GM23338 (cell line): ENCODE results near the gene NDST3. TPM values are rescaled to one million over a fixed set of nuclear protein-coding genes. Genes with fewer than 3 reads are reported as not detected.

Experiments used
- ATAC-seq: fragments of 200-7000 bp; cut with Tn5 transposase; 3 replicates; pipeline ENCODE4 v1.9.1; 2020
- DNase-seq: peaks from one replicate; pipeline ENCODE4 v3.0.0-alpha.2; 2015; ENCODE audit warnings: low spot score
- H2AFZ ChIP-seq: fragments of 200-600 bp; sonication (generic); 2 replicates; pipeline ENCODE4 v1.8.0; 2016; ENCODE audit warnings: antibody characterized with exemption, mild to moderate bottlenecking, moderate library complexity
- H3F3A ChIP-seq: fragments of 200-600 bp; sonication (generic); replicated peaks from 2 replicates; pipeline ENCODE4 v1.8.0; 2017; ENCODE audit warnings: antibody characterized with exemption, mixed run types, low read depth
- H3K27ac ChIP-seq: fragments of 200-600 bp; sonication (generic); 2 replicates; pipeline ENCODE4 v1.6.1; 2016; ENCODE audit warnings: low read depth
- H3K27me3 ChIP-seq: fragments of 200-600 bp; sonication (generic); 2 replicates; pipeline ENCODE4 v1.8.0; 2016; ENCODE audit warnings: mild to moderate bottlenecking, mixed run types, moderate library complexity; ENCODE audit not compliant: insufficient read depth
- H3K36me3 ChIP-seq: fragments of 200-600 bp; sonication (generic); 2 replicates; pipeline ENCODE4 v1.8.0; 2016; ENCODE audit warnings: mild to moderate bottlenecking; ENCODE audit not compliant: insufficient read depth
- H3K4me1 ChIP-seq: fragments of 200-600 bp; sonication (generic); 2 replicates; pipeline ENCODE4 v1.8.0; 2016; ENCODE audit warnings: mild to moderate bottlenecking, moderate library complexity; ENCODE audit not compliant: insufficient read depth
- H3K4me2 ChIP-seq: fragments of 200-600 bp; sonication (generic); 2 replicates; pipeline ENCODE4 v1.7.1; 2017; ENCODE audit warnings: mixed run types
- H3K4me3 ChIP-seq: fragments of 200-600 bp; sonication (generic); 2 replicates; pipeline ENCODE4 v1.6.1; 2016; ENCODE audit warnings: mixed run types
- H3K79me2 ChIP-seq: fragments of 200-600 bp; sonication (generic); replicated peaks from 2 replicates; pipeline ENCODE4 v1.8.0; 2017; ENCODE audit warnings: mild to moderate bottlenecking; ENCODE audit not compliant: insufficient read depth
- H3K9me2 ChIP-seq: fragments of 200-600 bp; sonication (generic); 2 replicates; pipeline ENCODE4 v1.8.0; 2017; ENCODE audit not compliant: insufficient read depth
- H4K20me1 ChIP-seq: fragments of 200-600 bp; sonication (generic); replicated peaks from 2 replicates; pipeline ENCODE4 v1.8.0; 2017; ENCODE audit warnings: mild to moderate bottlenecking; ENCODE audit not compliant: insufficient read depth
- H3K27ac Mint-ChIP-seq: 2 replicates; pipeline ENCODE4 v1.8.0; 2020; ENCODE audit warnings: inconsistent platforms, mild to moderate bottlenecking, moderate library complexity, mixed read lengths
- H3K27me3 Mint-ChIP-seq: 3 replicates; pipeline ENCODE4 v1.8.0; 2022; ENCODE audit warnings: low read depth, mild to moderate bottlenecking, moderate library complexity, mixed read lengths, inconsistent platforms; ENCODE audit not compliant: insufficient read depth, poor library complexity
- H3K36me3 Mint-ChIP-seq: 3 replicates; pipeline ENCODE4 v1.8.0; 2021; ENCODE audit warnings: low read depth, mild to moderate bottlenecking, inconsistent platforms, moderate library complexity, mixed read lengths
- H3K4me1 Mint-ChIP-seq: 3 replicates; pipeline ENCODE4 v1.8.0; 2020; ENCODE audit warnings: mild to moderate bottlenecking, inconsistent platforms, mixed read lengths
- H3K4me3 Mint-ChIP-seq: 3 replicates; pipeline ENCODE4 v1.8.0; 2021; ENCODE audit warnings: moderate library complexity, mild to moderate bottlenecking, inconsistent platforms, mixed read lengths
- H3K9me3 Mint-ChIP-seq: 3 replicates; pipeline ENCODE4 v1.8.0; 2020; ENCODE audit warnings: moderate library complexity, mild to moderate bottlenecking, inconsistent platforms, mixed read lengths
- CREB1 ChIP-seq: fragments of 250-450 bp; sonication (Bioruptor Pico); IDR thresholded peaks from 2 replicates; pipeline ENCODE4 v1.5.0; 2020; ENCODE audit warnings: low read depth, mild to moderate bottlenecking, moderate library complexity
- EZH2 ChIP-seq: fragments of 200-600 bp; sonication (generic); IDR thresholded peaks from one replicate; pipeline ENCODE4 v1.8.0; 2017; ENCODE audit warnings: antibody characterized with exemption, mild to moderate bottlenecking, low read depth; ENCODE audit not compliant: unreplicated experiment
- EZH2phosphoT487 ChIP-seq: fragments of 200-600 bp; sonication (generic); IDR thresholded peaks from one replicate; pipeline ENCODE4 v1.8.1; 2018; ENCODE audit warnings: antibody characterized with exemption; ENCODE audit not compliant: unreplicated experiment
- JUNB ChIP-seq: IDR thresholded peaks from one replicate; pipeline ENCODE4 v1.6.1; 2016; ENCODE audit warnings: antibody characterized with exemption; ENCODE audit not compliant: unreplicated experiment
- POLR2AphosphoS5 ChIP-seq: IDR thresholded peaks from 2 replicates; pipeline ENCODE4 v1.6.1; 2016; ENCODE audit warnings: antibody characterized with exemption, low read depth
- STAT1 ChIP-seq: IDR thresholded peaks from one replicate; pipeline ENCODE4 v1.6.1; 2016; ENCODE audit warnings: antibody characterized with exemption; ENCODE audit not compliant: unreplicated experiment
- ZNF114 ChIP-seq: fragments of 250-450 bp; sonication (Bioruptor Pico); IDR thresholded peaks from 2 replicates; pipeline ENCODE4 v1.5.0; 2020; ENCODE audit warnings: mild to moderate bottlenecking, moderate library complexity
- ZNF331 ChIP-seq: fragments of 250-450 bp; sonication (Bioruptor Pico); IDR thresholded peaks from 2 replicates; pipeline ENCODE4 v1.5.0; 2020; ENCODE audit warnings: low read depth, mild to moderate bottlenecking, moderate library complexity
- polyA plus RNA-seq: library from polyadenylated mRNA; unstranded; fragments of >200 nt; fragmentation: Nextera tagmentation; extraction: Ambion mirVana; gene quantifications from 2 replicates; pipeline ENCODE4 v1.2.1, GENCODE V29; 2016
- total RNA-seq: library from RNA; depleted of rRNA; stranded (reverse); fragments of >200 nt; shearing (Covaris generic); gene quantifications from 2 replicates; pipeline ENCODE4 v1.2.3, GENCODE V29; 2014
- TF ChIP-seq, protein P1 (sequence below): IDR thresholded peaks from one replicate; pipeline ENCODE4 v1.6.1; 2018; ENCODE audit warnings: antibody characterized with exemption; ENCODE audit not compliant: unreplicated experiment
- TF ChIP-seq, protein P2 (sequence below): IDR thresholded peaks from 2 replicates; pipeline ENCODE4 v1.6.1; 2016; ENCODE audit warnings: antibody characterized with exemption
- TF ChIP-seq, protein P3 (sequence below): fragments of 250-450 bp; sonication (Bioruptor Pico); IDR thresholded peaks from 2 replicates; pipeline ENCODE4 v1.5.0; 2020; ENCODE audit warnings: mild to moderate bottlenecking, moderate library complexity

NDST3 gene
- total and polyA plus RNA-seq, 2 experiments from 2014 or later = 0.19 to 0.56 TPM

DNA sequence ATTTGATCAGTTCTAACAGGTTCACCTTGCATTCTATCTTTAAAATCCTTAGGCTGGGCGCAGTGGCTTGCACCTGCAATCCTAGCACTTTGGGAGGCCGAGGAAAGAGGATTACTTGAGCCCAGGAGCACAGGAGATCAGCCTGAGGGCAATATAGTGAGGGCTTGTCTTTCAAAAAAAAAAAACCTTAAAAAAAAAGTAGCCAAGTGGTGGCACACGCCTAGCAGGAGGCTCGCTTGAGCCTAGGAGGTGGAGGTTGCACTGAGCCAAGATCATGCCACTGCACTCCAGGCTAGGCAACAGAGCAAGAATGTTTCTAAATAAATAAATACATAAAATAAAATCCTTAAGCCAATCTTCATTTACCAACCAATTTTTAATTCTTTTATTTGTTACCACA is 243.0 kb downstream of the NDST3 start (continued):
- TF ChIP-seq EZH2 = no peak
- TF ChIP-seq JUNB = no peak
- TF ChIP-seq STAT1 = no peak
- TF ChIP-seq, protein P1, sequence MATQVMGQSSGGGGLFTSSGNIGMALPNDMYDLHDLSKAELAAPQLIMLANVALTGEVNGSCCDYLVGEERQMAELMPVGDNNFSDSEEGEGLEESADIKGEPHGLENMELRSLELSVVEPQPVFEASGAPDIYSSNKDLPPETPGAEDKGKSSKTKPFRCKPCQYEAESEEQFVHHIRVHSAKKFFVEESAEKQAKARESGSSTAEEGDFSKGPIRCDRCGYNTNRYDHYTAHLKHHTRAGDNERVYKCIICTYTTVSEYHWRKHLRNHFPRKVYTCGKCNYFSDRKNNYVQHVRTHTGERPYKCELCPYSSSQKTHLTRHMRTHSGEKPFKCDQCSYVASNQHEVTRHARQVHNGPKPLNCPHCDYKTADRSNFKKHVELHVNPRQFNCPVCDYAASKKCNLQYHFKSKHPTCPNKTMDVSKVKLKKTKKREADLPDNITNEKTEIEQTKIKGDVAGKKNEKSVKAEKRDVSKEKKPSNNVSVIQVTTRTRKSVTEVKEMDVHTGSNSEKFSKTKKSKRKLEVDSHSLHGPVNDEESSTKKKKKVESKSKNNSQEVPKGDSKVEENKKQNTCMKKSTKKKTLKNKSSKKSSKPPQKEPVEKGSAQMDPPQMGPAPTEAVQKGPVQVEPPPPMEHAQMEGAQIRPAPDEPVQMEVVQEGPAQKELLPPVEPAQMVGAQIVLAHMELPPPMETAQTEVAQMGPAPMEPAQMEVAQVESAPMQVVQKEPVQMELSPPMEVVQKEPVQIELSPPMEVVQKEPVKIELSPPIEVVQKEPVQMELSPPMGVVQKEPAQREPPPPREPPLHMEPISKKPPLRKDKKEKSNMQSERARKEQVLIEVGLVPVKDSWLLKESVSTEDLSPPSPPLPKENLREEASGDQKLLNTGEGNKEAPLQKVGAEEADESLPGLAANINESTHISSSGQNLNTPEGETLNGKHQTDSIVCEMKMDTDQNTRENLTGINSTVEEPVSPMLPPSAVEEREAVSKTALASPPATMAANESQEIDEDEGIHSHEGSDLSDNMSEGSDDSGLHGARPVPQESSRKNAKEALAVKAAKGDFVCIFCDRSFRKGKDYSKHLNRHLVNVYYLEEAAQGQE = no peak
- TF ChIP-seq, protein P2, sequence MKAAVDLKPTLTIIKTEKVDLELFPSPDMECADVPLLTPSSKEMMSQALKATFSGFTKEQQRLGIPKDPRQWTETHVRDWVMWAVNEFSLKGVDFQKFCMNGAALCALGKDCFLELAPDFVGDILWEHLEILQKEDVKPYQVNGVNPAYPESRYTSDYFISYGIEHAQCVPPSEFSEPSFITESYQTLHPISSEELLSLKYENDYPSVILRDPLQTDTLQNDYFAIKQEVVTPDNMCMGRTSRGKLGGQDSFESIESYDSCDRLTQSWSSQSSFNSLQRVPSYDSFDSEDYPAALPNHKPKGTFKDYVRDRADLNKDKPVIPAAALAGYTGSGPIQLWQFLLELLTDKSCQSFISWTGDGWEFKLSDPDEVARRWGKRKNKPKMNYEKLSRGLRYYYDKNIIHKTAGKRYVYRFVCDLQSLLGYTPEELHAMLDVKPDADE = no peak
- TF ChIP-seq EZH2phosphoT487 = no peak

DNA sequence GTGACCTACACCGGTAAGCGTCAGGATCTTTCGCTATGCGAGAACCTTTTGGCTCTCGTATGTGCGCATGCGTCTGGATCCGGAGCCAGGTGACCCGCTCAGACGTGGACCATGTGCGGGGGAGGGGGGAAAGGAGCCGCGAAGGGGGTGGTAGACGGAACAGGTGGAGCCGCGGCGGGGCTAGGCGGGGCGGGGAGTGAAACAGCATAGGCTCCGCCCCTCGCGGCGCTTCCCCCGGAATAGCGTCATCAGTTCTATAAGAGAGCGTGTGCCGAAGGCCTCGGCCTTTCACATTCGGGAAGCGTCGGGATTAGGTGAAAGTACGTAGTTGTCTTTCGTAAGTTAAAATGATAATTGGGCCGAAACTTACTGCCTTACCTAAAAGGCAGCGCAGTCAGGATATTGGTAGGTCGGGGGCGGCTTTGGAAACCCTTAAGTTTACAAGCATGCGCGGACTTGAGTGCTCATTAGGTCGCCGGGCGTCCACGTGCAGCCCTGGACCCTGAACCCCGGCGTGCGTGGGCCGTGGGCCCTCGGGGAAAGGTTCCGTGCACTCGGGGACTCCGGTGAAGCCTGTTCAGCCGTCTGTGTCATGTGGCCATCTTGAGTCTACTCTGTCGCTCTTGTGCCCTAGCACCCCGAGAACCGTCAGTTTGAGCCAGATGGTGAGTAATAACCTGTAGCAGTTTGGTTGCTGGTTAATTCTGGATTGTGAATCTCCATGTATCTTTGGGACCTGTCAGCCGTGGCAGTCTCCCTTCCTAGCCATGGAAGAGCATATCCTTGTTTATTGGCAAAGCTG is 244.4 kb downstream of the NDST3 start:
- H3K4me1 Mint-ChIP-seq = peaks cover 18% of the 10 kb centered on the region
- peaks cover 14% of the 10 kb centered on the region for H3K27me3 Mint-ChIP-seq
- H3K36me3 Mint-ChIP-seq = peaks cover 38% of the 10 kb centered on the region
- H3F3A ChIP-seq = peaks cover 23% of the 10 kb centered on the region
- H4K20me1 ChIP-seq = peaks cover 5% of the 10 kb centered on the region; the same call in 1 of the 2 replicates
- H3K4me3 Mint-ChIP-seq = peak overlapping the region; percentile 91
- peak overlapping the region; percentile 35; the same call in 1 of the 2 replicates for H2AFZ ChIP-seq
- H3K79me2 ChIP-seq = peaks cover 15% of the 10 kb centered on the region
- H3K4me3 ChIP-seq = peak overlapping the region; percentile 95
- peaks cover 3% of the 10 kb centered on the region; the same call in 2 of the 3 replicates for H3K9me3 Mint-ChIP-seq
- H3K27me3 ChIP-seq = no peaks in the 10 kb centered on the region
- H3K4me1 ChIP-seq = peaks cover 23% of the 10 kb centered on the region
- H3K4me2 ChIP-seq = peak overlapping the region; percentile 96
- DNase-seq = peak; percentile 99
- peak overlapping the region; percentile 99 for H3K27ac Mint-ChIP-seq
- peak; percentile 87 for ATAC-seq
- peaks cover 15% of the 10 kb centered on the region; the same call in 1 of the 2 replicates for H3K36me3 ChIP-seq
- H3K27ac ChIP-seq = peak overlapping the region; percentile 93
- H3K9me2 ChIP-seq = no peaks in the 10 kb centered on the region
- TF ChIP-seq, protein P2 = peak; percentile 80
- TF ChIP-seq ZNF331 (no peak), EZH2 (no peak), STAT1 (no peak), EZH2phosphoT487 (no peak), POLR2AphosphoS5 (peak; percentile 99), ZNF114 (no peak), JUNB (no peak), CREB1 (CRISPR knock-in tag) (peak; percentile 85)
- TF ChIP-seq, protein P3, sequence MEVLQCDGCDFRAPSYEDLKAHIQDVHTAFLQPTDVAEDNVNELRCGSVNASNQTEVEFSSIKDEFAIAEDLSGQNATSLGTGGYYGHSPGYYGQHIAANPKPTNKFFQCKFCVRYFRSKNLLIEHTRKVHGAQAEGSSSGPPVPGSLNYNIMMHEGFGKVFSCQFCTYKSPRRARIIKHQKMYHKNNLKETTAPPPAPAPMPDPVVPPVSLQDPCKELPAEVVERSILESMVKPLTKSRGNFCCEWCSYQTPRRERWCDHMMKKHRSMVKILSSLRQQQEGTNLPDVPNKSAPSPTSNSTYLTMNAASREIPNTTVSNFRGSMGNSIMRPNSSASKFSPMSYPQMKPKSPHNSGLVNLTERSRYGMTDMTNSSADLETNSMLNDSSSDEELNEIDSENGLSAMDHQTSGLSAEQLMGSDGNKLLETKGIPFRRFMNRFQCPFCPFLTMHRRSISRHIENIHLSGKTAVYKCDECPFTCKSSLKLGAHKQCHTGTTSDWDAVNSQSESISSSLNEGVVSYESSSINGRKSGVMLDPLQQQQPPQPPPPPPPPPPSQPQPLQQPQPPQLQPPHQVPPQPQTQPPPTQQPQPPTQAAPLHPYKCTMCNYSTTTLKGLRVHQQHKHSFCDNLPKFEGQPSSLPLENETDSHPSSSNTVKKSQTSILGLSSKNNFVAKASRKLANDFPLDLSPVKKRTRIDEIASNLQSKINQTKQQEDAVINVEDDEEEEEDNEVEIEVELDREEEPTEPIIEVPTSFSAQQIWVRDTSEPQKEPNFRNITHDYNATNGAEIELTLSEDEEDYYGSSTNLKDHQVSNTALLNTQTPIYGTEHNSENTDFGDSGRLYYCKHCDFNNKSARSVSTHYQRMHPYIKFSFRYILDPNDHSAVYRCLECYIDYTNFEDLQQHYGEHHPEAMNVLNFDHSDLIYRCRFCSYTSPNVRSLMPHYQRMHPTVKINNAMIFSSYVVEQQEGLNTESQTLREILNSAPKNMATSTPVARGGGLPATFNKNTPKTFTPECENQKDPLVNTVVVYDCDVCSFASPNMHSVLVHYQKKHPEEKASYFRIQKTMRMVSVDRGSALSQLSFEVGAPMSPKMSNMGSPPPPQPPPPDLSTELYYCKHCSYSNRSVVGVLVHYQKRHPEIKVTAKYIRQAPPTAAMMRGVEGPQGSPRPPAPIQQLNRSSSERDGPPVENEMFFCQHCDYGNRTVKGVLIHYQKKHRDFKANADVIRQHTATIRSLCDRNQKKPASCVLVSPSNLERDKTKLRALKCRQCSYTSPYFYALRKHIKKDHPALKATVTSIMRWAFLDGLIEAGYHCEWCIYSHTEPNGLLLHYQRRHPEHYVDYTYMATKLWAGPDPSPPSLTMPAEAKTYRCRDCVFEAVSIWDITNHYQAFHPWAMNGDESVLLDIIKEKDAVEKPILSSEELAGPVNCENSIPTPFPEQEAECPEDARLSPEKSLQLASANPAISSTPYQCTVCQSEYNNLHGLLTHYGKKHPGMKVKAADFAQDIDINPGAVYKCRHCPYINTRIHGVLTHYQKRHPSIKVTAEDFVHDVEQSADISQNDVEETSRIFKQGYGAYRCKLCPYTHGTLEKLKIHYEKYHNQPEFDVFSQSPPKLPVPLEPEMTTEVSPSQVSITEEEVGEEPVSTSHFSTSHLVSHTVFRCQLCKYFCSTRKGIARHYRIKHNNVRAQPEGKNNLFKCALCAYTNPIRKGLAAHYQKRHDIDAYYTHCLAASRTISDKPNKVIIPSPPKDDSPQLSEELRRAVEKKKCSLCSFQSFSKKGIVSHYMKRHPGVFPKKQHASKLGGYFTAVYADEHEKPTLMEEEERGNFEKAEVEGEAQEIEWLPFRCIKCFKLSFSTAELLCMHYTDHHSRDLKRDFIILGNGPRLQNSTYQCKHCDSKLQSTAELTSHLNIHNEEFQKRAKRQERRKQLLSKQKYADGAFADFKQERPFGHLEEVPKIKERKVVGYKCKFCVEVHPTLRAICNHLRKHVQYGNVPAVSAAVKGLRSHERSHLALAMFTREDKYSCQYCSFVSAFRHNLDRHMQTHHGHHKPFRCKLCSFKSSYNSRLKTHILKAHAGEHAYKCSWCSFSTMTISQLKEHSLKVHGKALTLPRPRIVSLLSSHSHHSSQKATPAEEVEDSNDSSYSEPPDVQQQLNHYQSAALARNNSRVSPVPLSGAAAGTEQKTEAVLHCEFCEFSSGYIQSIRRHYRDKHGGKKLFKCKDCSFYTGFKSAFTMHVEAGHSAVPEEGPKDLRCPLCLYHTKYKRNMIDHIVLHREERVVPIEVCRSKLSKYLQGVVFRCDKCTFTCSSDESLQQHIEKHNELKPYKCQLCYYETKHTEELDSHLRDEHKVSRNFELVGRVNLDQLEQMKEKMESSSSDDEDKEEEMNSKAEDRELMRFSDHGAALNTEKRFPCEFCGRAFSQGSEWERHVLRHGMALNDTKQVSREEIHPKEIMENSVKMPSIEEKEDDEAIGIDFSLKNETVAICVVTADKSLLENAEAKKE (CRISPR knock-in tag) = no peak
